ENCODE data around the gene GBP6.
"Not testable (repeated sequence)": the region's sequence is repeated elsewhere in the genome, so short reads cannot be mapped to it uniquely, and the experiment has no call there.

GBP6 gene

GRCh38 chr1:89364954-89365550 is 1.2 kb downstream of the GBP6 start:
- no peak for FAIRE-seq

GRCh38 chr1:89367221-89367620 is 3.4 kb downstream of the GBP6 start:
- DNase-seq (ENCODE audit: insufficient read length, low spot score) (no peak), FAIRE-seq (no peak)

More at GRCh38 chr1:89364954-89365550, 1.2 kb downstream of the GBP6 start:
- no peak for DNase-seq (ENCODE audit: insufficient read length, low spot score)

GRCh38 chr1:89369331-89369730 is 5.5 kb downstream of the GBP6 start:
- FAIRE-seq = no peak
- no peak for DNase-seq (ENCODE audit: insufficient read length, low spot score)

GRCh38 chr1:89373810-89374209 is 10.0 kb downstream of the GBP6 start:
- not testable (repeated sequence) for FAIRE-seq; DNase-seq (ENCODE audit: insufficient read length, low spot score)

GRCh38 chr1:89378001-89378400 is 14.1 kb downstream of the GBP6 start:
- FAIRE-seq = no peak
- DNase-seq (ENCODE audit: insufficient read length, low spot score) = no peak

GRCh38 chr1:89381618-89382017 is 17.8 kb downstream of the GBP6 start:
- DNase-seq (ENCODE audit: insufficient read length, low spot score) = no peak
- no peak for FAIRE-seq

- DNase-seq (ENCODE audit: insufficient read length, low spot score) = no peak
- no peak for FAIRE-seq
Measured at GRCh38 chr1:89382479-89382878, 18.6 kb downstream of the GBP6 start.

- DNase-seq (ENCODE audit: insufficient read length, low spot score) = no peak
- FAIRE-seq = no peak
Measured at GRCh38 chr1:89383185-89383584, 19.3 kb downstream of the GBP6 start.

- DNase-seq (ENCODE audit: insufficient read length, low spot score) (no peak), FAIRE-seq (no peak)
Measured at GRCh38 chr1:89390707-89391106, 26.8 kb downstream of the GBP6 start.

- no peak for DNase-seq (ENCODE audit: insufficient read length, low spot score)
- FAIRE-seq = no peak
Measured at GRCh38 chr1:89391686-89392085, 27.8 kb downstream of the GBP6 start.

GRCh38 chr1:89394851-89395250 is 31.0 kb downstream of the GBP6 start:
- no peak for DNase-seq (ENCODE audit: insufficient read length, low spot score)
- FAIRE-seq = no peak

- FAIRE-seq (no peak), DNase-seq (ENCODE audit: insufficient read length, low spot score) (no peak)
Measured at GRCh38 chr1:89396902-89397301, 33.0 kb downstream of the GBP6 start.

GRCh38 chr1:89405275-89405929 is 41.5 kb downstream of the GBP6 start:
- FAIRE-seq = no peak
- no peak for DNase-seq (ENCODE audit: insufficient read length, low spot score)

GRCh38 chr1:89407360-89407759 is 43.5 kb downstream of the GBP6 start:
- FAIRE-seq = no peak
- no peak for DNase-seq (ENCODE audit: insufficient read length, low spot score)

GRCh38 chr1:89407768-89408167 is 43.9 kb downstream of the GBP6 start:
- not testable (repeated sequence) for FAIRE-seq

GRCh38 chr1:89425056-89425455 is 61.2 kb downstream of the GBP6 start:
- no peak for FAIRE-seq
- no peak for DNase-seq (ENCODE audit: insufficient read length, low spot score)

More at GRCh38 chr1:89407768-89408167, 43.9 kb downstream of the GBP6 start:
- not testable (repeated sequence) for DNase-seq (ENCODE audit: insufficient read length, low spot score)

- FAIRE-seq (no peak), DNase-seq (ENCODE audit: insufficient read length, low spot score) (no peak)
Measured at GRCh38 chr1:89429062-89429461, 65.2 kb downstream of the GBP6 start.

GRCh38 chr1:89429681-89430080 is 65.8 kb downstream of the GBP6 start:
- not testable (repeated sequence) for DNase-seq (ENCODE audit: insufficient read length, low spot score)
- FAIRE-seq = peak; percentile 55

GRCh38 chr1:89433421-89433820 is 69.6 kb downstream of the GBP6 start:
- FAIRE-seq = no peak
- DNase-seq (ENCODE audit: insufficient read length, low spot score) = no peak

- FAIRE-seq; DNase-seq (ENCODE audit: insufficient read length, low spot score): not testable (repeated sequence)
Measured at GRCh38 chr1:89434058-89434780, 70.4 kb downstream of the GBP6 start.
